ENCODE measurements around the gene HAUS7.
A peak's percentile ranks its signal among the peaks of the same experiment; 100 is the strongest.
"Not testable (repeated sequence)": the region's sequence is repeated elsewhere in the genome, so short reads cannot be mapped to it uniquely, and the experiment has no call there.

Gene HAUS7

GRCh38 chrX:153409414-153410101 is 60.8 kb downstream of the HAUS7 start:
- no peak for DNase-seq (ENCODE audit: low spot score)

DNA sequence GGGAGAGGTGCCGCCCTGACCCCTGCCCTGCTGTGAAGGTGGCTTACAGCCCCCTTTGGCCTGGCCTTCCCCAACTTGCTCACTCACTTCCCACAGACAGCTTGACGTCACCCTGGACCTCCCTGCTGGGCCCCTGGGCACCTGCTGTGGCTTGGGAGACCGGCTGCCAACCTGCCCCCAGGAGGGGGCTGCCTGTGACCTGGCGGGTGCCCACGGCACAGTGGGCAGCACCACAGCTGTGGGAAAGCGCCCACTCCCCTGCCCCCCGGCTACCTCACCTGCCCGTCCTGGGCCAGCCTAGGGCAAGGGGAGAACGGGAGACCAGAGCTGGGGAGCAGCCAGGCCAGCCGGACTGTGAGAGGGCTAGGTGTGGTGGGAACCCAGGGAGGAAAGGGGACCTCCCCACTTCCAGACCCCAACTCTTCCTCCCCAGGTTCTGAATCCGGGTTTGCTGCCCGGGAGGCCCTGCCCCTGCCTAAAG is 61.5 kb downstream of the HAUS7 start:
- no peak for DNase-seq (ENCODE audit: low spot score)

DNA sequence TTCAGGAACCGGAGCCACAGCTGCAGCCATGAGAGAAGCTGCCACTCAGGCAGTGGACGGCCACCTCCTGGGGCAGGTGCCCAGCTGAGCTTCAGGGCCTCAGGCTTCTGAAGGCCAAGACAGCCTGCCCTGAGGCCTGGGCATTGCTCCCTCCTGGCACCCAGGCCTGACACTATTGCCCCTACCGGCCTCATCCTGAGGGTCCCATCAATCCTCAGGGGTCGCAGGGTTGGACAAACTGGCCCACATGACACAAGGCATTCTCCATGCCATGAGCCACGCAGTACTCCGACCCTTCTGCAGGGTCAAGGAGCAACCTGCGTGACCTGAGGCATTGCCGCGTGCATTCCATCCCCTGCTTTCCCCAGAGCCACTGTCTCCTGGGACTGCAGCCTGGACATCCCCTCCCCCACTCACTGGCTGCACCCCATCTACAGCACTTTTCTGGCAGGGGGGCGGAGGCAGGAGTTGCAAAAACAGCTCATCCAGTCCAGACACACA is 62.1 kb downstream of the HAUS7 start:
- no peak for DNase-seq (ENCODE audit: low spot score)

- no peak for DNase-seq (ENCODE audit: low spot score)
These were observed 62.6 kb downstream of the HAUS7 start for GRCh38 chrX:153407736-153408135.

DNA sequence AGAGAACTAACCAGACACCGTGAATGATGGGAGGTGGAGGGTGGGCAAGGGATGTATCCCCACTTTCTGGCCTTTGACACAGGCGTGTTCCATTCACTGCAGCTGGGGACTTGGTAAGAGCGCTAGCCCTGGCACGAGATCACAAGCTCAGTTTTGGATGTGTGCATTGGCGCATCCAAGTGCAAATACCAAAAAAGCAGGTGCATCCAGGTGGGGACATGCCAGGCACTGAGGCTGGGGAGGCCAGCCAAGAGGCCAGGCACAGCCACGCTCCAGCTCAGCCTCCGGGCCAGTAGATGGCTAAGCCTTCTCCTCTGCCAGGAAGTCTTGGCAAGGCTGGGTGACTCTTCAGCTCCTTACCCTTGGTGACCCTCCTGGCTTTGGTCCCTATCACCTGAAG is 63.5 kb downstream of the HAUS7 start:
- no peak for DNase-seq (ENCODE audit: low spot score)

DNA sequence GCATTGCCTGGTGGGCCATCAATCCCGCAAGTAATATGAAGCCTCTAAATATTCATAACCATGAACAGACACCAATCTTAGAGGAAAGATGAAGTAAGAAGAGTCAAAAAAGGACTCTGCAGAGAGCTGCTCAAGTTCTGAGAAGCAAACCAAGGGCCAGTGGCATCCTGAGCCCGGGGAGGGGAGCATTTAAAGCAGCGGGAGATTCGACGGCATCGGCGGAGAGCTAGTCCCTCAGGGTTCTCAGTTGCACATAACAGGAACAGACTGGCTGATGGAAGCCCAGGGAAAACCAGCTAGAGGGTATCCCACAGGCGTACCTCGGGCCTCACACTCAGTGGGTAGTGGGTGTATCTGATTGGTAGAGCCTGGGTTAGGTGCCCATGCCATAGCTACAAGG is 64.4 kb downstream of the HAUS7 start:
- DNase-seq (ENCODE audit: low spot score), result no peak

- DNase-seq (ENCODE audit: low spot score), result no peak
These were observed 65.0 kb downstream of the HAUS7 start for GRCh38 chrX:153405426-153405825.

- DNase-seq (ENCODE audit: low spot score), result not testable (repeated sequence)
These were observed 66.0 kb downstream of the HAUS7 start for GRCh38 chrX:153404333-153404732.

GRCh38 chrX:153401133-153401764 is 69.1 kb downstream of the HAUS7 start, which contains the start of gene PNMA6E:
Gene PNMA6E (minus strand): TSS chrX:153401350. CDS start chrX:153398849, 2,501 bp downstream.
- no peak for DNase-seq (ENCODE audit: low spot score)

DNA sequence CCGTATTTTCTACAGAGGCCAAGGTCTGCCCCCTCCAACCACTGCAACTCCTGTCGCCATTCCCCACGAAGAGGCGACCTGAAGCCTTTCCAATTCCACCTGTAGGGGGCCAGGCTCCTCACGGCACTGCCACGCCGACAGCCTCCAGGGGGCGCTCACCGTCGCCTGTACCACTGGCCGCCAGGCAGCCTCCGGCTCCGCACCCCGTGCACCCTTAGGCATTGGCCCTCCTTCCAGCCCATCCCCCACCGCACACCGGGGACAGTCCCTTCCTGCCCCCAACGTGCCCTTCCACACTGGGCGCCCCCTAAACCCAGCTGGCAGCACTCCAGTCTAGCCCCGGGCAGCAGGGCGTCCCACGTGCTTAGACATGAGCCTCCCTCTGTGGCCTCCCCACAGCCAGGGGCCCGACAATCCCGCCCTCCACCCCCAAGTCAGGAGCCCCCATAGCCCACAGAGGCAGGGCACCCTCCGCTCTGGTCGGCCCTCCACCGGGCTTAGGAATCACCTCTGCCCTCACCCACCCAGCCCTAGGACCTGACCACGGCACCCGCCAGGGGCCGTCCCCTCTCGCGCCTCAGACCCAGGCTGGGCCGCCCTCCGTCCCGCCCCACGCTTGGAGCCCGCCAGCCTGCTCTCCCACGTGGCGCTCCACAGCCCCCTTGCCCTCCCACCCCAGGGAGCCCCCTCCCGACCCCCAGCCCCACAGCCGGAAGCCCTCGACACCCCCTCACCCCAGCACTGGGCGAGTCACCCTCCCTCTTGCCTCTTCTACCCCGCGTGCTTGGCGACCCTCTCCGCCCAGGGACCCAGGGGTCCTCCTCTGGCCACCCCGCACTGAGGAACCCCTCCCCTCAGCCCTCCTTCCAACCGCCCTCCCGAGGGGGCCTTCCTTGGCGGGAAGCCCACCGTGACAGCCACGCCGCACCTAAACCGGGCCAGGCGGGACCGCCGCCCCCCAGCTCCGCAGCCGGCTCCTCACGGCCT is 69.9 kb downstream of the HAUS7 start:
- peak; percentile 36 for DNase-seq (ENCODE audit: low spot score)

GRCh38 chrX:153398275-153398960 is 72.0 kb downstream of the HAUS7 start:
- no peak for DNase-seq (ENCODE audit: low spot score)
